ENCODE measurements around the gene TMEM54.

TMEM54 gene

DNA sequence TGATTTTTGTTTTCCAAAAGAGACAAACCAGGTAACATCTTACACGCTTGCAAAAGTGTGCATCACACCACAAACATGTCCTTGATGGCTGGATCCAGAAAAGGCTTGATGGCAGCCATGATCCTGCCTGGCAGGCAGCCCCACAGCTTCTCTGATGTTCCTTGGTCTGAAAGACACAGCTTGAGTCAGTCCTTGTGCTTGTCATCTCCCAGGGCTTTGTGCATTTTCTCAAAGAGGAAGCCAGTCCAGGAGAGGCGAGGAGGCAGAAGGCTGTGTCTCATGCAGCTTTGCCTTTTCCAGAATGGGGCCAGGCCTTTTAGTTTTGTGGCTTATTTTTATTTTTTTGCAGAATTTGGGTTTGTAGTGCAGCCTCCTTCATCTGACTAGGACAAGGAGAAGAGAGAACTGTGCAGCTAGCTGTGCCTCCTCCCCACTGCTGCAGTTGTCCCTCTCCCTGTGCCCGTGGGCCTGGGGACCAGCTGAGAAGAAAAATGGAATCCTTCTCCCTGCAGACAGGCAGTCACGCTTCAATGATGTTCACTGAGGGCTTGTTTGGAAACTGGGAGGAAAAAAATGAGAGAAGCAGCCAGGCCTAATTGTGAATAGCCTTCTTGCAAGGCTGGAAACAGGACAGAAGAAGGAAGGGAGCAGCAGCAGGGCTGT lies 37.8 kb downstream of the TMEM54 start:
- Histone ChIP-seq H4K20me1 (peaks cover 0 to 37% (median 0%) of the 10 kb centered on the region in 11 experiments; a peak in 4 of 22 replicates), H3K4me2 (peak overlapping the region in 2 of 11 experiments; percentile 52 to 65; a peak in 3 of 22 replicates), H3K27me3 (peaks cover 0 to 8% (median 4%) of the 10 kb centered on the region in 11 experiments; a peak in 13 of 22 replicates), H3K27ac (no peak overlapping the region), H3K4me1 (peaks cover 0 to 37% (median 0%) of the 10 kb centered on the region in 10 experiments; a peak in 4 of 20 replicates), H3K9ac (no peak overlapping the region), H3K4me3 (no peak overlapping the region), H3K9me3 (replicated peaks in 1 of 11) (no peaks in the 10 kb centered on the region), H3K36me3 (peaks cover 21 to 76% (median 54%) of the 10 kb centered on the region in 11 experiments)
- no peak for TF ChIP-seq Cebpa-rat (IDR thresholded peaks at IDR 0.05)

GRCh38 chr1:32861904-32862695 lies 39.1 kb downstream of the TMEM54 start:
- no peaks in the 10 kb centered on the region for H3K9me3 ChIP-seq (replicated peaks in 1 of 11)
- peaks cover 34 to 77% (median 67%) of the 10 kb centered on the region in 11 experiments for H3K36me3 ChIP-seq
- H3K4me3 ChIP-seq: no peak overlapping the region
- H3K4me2 ChIP-seq: peak overlapping the region in 2 of 11 experiments; percentile 52 to 65; a peak in 4 of 22 replicates
- TF ChIP-seq Cebpa-rat (IDR thresholded peaks at IDR 0.05): no peak
- no peak overlapping the region; a peak in 1 of 22 replicates for H3K27ac ChIP-seq
- H4K20me1 ChIP-seq: peaks cover 0 to 25% (median 0%) of the 10 kb centered on the region in 11 experiments; a peak in 4 of 22 replicates
- H3K9ac ChIP-seq: no peak overlapping the region
- no peaks in the 10 kb centered on the region; a peak in 1 of 22 replicates for H3K27me3 ChIP-seq
- peaks cover 0 to 37% (median 0%) of the 10 kb centered on the region in 10 experiments; a peak in 4 of 20 replicates for H3K4me1 ChIP-seq

- Histone ChIP-seq H3K36me3 (peaks cover 49 to 93% (median 82%) of the 10 kb centered on the region in 11 experiments), H3K9ac (no peak overlapping the region), H3K27ac (no peak overlapping the region), H3K4me3 (no peak overlapping the region), H3K4me2 (no peak overlapping the region), H3K9me3 (replicated peaks in 1 of 11) (no peaks in the 10 kb centered on the region), H4K20me1 (peaks cover 0 to 24% (median 0%) of the 10 kb centered on the region in 11 experiments; a peak in 4 of 22 replicates), H3K27me3 (no peaks in the 10 kb centered on the region), H3K4me1 (peaks cover 0 to 37% (median 0%) of the 10 kb centered on the region in 10 experiments; a peak in 4 of 20 replicates)
- TF ChIP-seq Cebpa-rat (IDR thresholded peaks at IDR 0.05): no peak
These were observed 40.6 kb downstream of the TMEM54 start for GRCh38 chr1:32860566-32860965.

DNA sequence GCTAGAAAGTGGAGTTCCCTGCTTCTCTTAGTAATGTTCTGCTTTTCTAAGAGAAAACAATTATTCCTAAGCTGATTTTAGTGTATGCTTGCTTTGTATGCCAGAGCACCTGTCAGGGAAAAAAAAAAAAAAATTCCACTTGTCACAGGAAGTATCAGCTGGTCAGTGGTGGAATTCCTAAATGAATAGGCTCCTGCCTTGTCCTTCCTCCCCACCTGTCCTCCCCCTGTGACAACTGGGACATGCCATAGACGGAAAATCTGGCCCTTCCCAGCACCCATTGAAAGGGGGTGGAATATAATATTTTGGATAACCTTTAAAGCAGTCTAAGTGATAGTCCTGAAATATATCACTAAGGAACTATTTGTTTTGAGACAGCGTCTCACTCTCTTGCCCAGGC lies 41.3 kb downstream of the TMEM54 start:
- no peak overlapping the region for H3K4me3 ChIP-seq
- no peak overlapping the region for H3K4me2 ChIP-seq
- no peaks in the 10 kb centered on the region for H3K9me3 ChIP-seq (replicated peaks in 1 of 11)
- H3K9ac ChIP-seq: no peak overlapping the region
- H3K36me3 ChIP-seq: peaks cover 56 to 99% (median 89%) of the 10 kb centered on the region in 11 experiments
- H4K20me1 ChIP-seq: peaks cover 0 to 24% (median 0%) of the 10 kb centered on the region in 11 experiments; a peak in 4 of 22 replicates
- peaks cover 0 to 37% (median 0%) of the 10 kb centered on the region in 10 experiments; a peak in 4 of 20 replicates for H3K4me1 ChIP-seq
- no peak overlapping the region for H3K27ac ChIP-seq
- no peak for TF ChIP-seq Cebpa-rat (IDR thresholded peaks at IDR 0.05)
- no peaks in the 10 kb centered on the region for H3K27me3 ChIP-seq

DNA sequence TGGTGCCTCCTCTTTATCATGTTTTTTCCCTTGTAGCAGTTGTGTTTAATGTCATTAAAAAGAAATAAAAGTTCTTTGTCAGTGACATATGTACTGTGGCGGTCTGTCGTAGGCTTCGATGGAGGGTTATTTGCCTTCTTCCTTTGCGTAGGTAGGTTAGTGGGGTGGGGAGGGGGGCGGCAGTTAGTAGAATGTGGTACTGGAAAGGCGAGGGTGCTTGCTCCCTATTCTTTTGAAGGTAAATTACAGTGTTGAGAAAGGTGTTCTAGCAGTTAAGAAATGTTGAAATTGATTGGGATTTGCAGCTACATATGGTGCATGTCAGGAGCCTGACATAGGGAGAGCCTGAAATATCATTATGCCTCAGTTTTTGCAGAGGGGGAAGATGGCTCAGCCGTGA lies 42.4 kb downstream of the TMEM54 start:
- TF ChIP-seq Cebpa-rat (IDR thresholded peaks at IDR 0.05): no peak
- Histone ChIP-seq H4K20me1 (peaks cover 0 to 23% (median 0%) of the 10 kb centered on the region in 11 experiments; a peak in 4 of 22 replicates), H3K4me3 (no peak overlapping the region), H3K4me2 (no peak overlapping the region), H3K9ac (no peak overlapping the region), H3K9me3 (replicated peaks in 1 of 11) (no peaks in the 10 kb centered on the region), H3K36me3 (peaks cover 59 to 100% (median 91%) of the 10 kb centered on the region in 11 experiments), H3K27ac (no peak overlapping the region), H3K27me3 (no peaks in the 10 kb centered on the region), H3K4me1 (peaks cover 0 to 34% (median 0%) of the 10 kb centered on the region in 10 experiments; a peak in 4 of 20 replicates)

DNA sequence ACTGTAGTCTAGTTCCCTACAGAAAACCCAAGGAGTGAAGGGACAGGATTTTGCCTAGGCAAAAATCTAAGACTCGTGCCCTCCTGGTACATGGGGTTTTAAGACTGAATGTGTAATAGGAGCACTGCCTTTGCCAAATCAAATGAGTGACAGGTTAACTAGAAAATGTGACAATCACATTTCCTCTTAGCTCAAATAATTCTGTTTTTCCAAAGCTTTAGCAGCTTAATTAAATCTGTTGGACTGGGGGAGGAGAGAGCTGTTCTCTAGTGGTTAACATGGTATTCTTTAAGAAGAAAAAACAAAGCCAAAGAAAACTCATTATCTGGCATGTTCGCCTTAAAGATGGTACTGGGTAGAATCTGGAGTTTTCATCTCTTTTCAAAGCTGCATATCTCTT lies 43.1 kb downstream of the TMEM54 start:
- H3K9ac ChIP-seq: no peak overlapping the region
- peaks cover 0 to 27% (median 0%) of the 10 kb centered on the region in 10 experiments; a peak in 4 of 20 replicates for H3K4me1 ChIP-seq
- H4K20me1 ChIP-seq: peaks cover 0 to 16% (median 0%) of the 10 kb centered on the region in 11 experiments; a peak in 3 of 22 replicates
- H3K9me3 ChIP-seq (replicated peaks in 1 of 11): no peaks in the 10 kb centered on the region
- H3K27ac ChIP-seq: no peak overlapping the region
- no peak for TF ChIP-seq Cebpa-rat (IDR thresholded peaks at IDR 0.05)
- peaks cover 66 to 100% (median 96%) of the 10 kb centered on the region in 11 experiments for H3K36me3 ChIP-seq
- H3K4me3 ChIP-seq: no peak overlapping the region
- no peak overlapping the region for H3K4me2 ChIP-seq
- H3K27me3 ChIP-seq: no peaks in the 10 kb centered on the region

DNA sequence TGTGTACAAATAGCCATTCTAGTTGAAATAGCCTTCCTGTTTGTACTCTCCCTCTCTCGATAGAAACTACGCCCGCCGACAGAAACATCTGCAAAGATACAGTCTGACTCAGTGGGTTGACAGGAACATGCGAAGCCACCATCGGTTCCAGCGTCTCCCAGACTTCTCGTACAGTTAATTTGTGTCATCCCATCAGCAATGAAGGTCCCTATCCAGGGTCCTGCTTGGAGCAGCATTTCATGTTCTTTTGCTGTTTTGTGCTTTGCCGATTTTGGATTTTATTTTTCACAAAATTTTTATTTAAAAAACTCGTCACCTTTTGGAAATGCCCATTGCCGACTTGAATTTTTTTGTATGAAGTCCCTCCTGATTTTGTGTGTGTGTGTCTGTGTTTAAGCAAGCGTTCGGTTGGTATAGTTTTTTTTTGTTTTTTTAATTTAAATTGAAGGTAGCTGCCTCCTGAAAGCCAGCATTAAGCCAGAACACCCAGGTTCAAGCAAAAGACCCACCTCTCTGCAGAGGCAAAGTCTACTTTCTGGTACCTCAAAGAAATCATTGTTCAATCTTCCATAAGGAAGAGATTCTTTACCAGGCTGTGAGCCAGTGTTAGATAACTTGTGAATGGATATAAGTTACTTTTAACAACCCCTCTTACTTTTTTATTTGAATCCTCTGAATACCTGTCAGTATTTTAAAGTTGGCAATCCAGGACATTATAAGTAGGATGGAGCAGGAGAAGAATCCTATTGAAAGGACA lies 45.1 kb downstream of the TMEM54 start:
- no peaks in the 10 kb centered on the region for H3K27me3 ChIP-seq

DNA sequence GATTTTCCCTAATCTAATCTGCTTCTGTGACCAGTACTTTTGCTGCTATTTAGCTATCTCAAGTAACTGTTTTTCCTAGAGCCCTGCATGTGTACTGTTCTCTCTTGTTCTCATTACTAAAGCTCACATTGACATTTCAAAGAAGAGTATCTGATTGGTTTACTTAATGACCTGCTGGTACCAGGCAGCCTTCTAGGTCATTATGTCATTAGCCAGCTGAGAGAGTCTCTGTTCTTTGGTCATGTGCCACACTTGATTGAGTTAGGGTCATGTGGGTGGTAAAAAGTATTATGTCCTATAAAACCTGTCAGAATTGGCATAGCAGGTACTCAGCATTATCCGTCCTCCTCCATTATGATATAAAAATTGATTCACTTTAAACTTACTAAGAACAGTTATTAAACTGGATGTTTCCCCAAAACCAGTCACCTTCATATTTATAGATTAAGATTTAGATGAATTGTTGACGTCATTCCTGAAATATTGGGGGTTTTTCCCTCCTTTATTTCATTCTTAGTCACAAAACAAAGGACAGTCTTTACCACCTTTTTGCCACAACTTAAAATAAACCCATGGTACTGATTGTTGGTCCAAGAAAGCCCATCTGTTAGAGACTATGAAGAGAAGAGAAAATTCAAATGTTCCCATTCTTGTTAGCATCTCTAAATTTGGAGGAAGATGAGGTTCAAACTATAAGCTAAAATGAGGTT lies 52.7 kb downstream of the TMEM54 start:
- Histone ChIP-seq H3K27me3 (no peaks in the 10 kb centered on the region), H3K4me1 (no peaks in the 10 kb centered on the region), H4K20me1 (no peaks in the 10 kb centered on the region), H3K4me2 (no peak overlapping the region), H3K36me3 (peaks cover 76 to 98% (median 89%) of the 10 kb centered on the region in 11 experiments), H3K9ac (no peak overlapping the region), H3K9me3 (replicated peaks in 1 of 11) (peaks cover 13 to 27% (median 21%) of the 10 kb centered on the region in 11 experiments; a peak in 21 of 22 replicates), H3K27ac (no peak overlapping the region), H3K4me3 (no peak overlapping the region)
- TF ChIP-seq Cebpa-rat (IDR thresholded peaks at IDR 0.05): no peak

More for the DNA sequence above, 45.1 kb downstream of the TMEM54 start:
- TF ChIP-seq Cebpa-rat (IDR thresholded peaks at IDR 0.05): no peak
- Histone ChIP-seq H4K20me1 (peaks cover 0 to 13% (median 0%) of the 10 kb centered on the region in 11 experiments; a peak in 1 of 22 replicates), H3K9me3 (replicated peaks in 1 of 11) (no peaks in the 10 kb centered on the region), H3K9ac (no peak overlapping the region), H3K4me3 (no peak overlapping the region), H3K27ac (no peak overlapping the region), H3K36me3 (peaks cover 82 to 100% (median 93%) of the 10 kb centered on the region in 11 experiments), H3K4me1 (peaks cover 0 to 6% (median 0%) of the 10 kb centered on the region in 10 experiments; a peak in 3 of 20 replicates), H3K4me2 (no peak overlapping the region)

Data from BLaER1 treated with 17β-estradiol and CSF1 and Interleukin-3, amounts not matched to agents 10 nM and 100 nM (cell line).